SIG-M5 treated with dmso at 0.1 percent for 504 hours (cell line): ENCODE data around the gene COLEC11.
"Not testable (repeated sequence)": the region's sequence is repeated elsewhere in the genome, so short reads cannot be mapped to it uniquely, and the experiment has no call there.

ENCODE experiments used
- DNase-seq: peaks from one replicate; lab custom pipeline; 2025; ENCODE audit not compliant: unreplicated experiment; lab: John Stamatoyannopoulos, UW

Gene COLEC11

DNA sequence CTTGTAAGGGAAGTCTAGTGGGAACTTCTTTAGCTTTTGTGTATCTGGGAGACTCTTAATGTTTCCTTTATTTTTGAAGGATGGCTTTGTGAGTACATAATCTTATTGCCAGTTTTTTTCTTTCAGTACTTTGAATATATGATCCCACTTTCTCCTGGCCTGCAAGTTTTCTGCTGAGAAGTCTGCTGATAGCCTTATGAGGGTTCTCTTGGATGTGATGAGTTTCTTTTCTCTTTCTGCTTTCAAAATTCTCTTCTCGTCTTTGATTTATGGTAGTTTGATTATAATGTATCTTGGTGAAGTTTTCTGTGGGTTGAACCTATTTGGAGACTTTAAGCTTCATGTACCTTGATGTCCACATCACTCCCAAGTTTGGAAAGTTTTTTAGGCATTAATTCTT lies 28.1 kb downstream of the COLEC11 start:
- DNase-seq: no peak

DNA sequence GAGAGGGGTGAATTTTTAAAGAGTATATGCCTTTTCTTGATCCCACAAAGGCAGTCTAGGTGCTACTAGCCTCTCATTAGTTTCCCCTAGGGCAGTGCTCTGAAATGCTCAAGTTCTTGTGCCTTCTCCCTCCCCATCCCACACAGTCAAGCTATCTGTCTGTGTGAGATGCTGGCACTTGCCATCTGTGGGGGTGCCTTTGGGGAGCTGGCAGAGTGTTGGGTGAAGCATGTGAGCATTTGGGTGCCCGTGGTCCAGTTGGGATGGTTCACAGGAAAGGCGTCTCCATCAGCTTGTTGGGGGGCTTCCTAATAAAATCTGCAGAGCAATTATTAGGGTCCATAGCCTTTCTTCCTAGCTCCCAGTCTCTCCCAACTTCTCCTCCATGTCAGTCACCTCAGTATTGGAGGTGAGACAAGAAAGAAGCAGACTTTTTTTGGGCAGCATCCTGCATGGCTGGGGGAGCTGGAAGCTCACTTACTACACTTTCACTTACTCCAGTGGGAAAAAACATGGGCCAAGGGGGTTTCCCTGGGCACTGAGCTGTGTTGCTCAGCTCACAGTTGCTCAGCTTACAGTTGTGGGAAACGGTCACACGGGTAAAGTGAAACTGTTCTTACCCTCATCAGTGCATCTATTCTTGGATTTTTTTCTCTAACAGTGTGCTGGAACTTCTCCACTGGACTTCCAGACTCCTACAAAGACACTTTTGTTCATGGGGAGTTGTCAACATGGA lies 29.3 kb downstream of the COLEC11 start:
- no peak for DNase-seq

DNA sequence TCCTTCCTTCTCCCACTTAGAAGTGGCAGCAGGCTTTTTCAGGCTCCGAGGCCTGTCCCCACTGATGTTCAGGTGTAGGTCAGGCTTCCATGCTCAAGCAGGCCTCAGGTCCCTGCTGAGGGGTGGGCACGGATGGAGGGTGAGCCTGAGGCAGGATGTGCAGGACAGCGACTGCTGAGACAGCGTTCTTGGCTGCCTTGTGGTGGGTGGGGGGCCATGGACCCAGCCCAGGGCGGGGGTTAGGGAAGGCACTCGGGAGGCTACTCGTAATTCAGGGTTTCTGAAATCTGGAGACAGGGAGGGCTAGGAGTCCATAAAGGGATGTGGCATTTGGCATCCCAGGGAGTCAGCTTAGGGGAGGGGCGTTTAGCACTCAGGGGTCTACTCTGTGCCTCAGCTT lies 30.3 kb downstream of the COLEC11 start:
- DNase-seq: no peak

DNA sequence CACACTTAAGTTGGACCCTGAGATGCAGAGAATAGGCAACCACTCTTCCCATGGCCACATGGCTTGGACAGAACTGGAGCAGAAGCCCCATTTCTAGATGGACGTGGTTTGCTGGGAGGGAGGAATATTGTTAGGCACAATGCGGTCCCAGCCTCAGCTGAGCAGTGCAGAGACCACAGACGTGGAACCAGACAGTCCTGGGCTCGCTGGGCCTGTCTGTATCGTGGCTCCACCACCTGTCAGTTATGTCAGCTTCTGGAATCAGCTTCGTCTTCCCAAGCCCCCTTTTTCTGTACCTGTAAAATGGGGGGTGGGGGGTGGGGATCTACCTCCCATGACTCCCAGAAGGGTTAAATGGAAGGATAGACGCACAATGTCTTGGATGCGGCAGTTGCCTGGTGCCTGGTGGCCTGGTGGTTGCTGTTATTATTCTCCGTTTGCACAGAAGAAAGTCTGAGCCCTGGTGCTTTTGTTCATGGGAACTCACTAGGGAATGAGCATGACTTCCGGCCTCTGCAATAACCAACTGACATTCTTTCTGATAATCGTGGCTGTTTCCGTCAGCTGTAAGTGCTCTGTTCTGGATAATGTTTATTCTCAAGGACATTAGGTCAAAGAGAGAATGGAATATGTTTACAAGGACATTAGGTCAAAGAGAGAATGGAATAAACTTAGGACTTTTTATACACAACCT lies 31.4 kb downstream of the COLEC11 start:
- DNase-seq: no peak

DNA sequence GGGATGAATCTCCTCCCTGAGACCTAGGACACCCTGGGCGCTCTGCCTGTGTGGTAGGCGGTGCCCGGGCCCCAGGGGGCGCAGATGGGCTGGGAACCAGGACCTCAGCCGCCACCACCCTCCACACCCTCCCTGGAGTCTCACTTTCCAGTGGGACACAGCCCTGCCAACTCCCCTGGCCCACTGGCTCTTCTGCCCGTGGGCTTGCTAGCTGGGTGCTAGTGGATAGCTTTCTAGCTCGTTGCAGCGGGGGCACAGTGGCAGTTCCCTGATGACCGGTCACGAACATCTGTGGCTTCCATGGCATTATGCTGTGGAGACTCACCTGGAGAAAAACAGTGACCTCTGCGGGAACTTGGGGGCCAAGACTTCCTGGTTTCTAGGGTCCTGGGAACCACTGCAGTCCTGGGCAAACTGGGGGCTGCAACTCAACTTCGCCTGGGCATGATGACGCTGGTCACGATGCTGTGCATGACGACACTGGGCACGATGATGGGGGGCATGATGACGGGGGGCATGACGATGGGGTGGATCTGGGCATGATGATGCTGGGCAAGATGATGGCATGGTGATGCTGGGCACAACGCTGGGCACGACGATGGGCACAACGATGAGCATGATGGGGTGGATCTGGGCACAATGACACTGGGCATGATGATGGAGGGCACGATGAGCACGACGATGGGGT lies 32.0 kb downstream of the COLEC11 start:
- no peak for DNase-seq

DNA sequence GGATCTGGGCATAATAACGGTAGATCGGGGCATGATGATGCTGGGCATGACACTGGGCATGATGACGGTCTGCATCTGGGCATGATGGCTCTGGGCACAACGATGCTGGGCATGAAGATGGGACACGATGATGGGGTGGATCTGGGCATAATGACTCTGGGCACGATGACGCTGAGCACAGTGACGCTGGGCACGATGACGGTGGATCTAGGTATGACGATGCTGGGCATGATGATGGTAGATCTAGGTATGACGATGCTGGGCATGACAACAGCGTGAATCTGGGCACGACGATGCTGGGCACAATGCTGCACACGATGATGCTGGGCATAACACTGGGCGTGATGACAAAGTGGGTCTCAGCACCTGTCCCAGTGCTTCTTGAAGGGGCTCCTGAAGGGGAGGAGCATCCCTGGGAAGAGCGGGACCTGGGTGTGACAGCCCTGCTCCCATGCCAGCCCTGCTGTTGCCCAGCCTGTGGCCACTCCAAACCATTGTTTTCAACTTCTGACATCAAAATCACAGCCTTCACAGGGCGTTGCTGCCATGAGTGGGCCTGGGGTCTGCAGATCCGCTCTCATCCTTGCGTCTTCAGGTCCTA lies 32.7 kb downstream of the COLEC11 start:
- no peak for DNase-seq

DNA sequence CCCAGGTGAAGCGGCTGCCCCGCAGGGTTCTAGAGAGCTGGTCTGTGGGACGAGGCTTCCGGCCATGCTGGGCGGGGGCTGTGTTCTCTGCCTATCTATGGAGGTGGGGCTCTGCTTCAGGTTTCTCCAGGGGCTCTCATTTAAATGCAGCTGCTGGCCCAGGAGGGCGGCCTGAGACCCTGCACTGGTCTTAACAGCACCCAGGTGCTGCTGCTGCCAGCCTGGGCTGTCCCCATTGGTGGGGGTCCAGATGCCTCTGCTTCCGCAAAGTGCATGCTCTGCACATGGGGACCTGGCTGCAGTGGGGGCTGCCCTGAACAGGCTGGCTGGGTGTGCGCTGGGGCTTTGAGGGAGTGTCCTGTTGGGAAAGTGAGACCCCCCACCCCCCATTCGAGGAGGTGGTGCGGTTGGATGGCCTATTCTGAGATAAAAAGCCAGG lies 33.3 kb downstream of the COLEC11 start:
- no peak for DNase-seq

DNA sequence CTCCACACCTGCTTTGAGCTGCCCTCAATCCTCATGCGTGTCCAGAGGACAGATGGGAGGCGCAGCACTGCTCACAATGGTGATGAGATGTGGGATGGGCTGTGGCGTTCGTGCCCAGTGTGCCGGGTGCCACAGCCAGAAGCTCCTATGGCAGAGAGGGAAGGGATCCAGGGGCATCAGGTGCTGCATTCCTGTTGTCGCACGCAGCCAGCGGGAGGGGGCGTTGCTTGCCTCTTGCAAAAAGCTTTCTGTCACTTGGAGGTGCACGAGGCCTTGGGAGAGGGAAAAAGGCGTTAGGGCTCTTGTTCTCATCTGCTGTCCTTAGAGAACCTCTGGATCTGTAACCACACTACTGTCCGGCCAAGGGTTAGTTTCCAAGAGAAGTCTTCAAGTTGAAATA lies 33.9 kb downstream of the COLEC11 start:
- DNase-seq: no peak

DNA sequence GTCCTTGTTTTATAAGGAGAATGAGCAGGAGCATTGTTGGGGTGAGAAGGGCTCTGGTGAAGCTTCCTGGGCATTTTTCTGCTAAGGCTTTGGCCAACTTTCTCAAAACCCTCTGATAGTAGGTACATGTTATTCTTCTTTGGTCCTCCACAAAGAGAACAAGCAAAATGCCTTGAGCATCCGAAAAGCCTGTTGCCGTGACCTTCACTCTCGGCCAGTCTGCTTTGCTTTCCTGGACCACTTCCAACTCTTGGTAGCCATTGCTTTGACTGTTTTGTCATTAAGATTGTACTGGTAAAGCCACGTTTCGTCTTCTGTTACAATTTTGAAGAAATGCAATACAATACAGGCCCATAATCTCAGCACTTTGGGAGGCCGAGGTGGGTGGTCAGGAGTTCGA lies 35.7 kb downstream of the COLEC11 start:
- DNase-seq: no peak

DNA sequence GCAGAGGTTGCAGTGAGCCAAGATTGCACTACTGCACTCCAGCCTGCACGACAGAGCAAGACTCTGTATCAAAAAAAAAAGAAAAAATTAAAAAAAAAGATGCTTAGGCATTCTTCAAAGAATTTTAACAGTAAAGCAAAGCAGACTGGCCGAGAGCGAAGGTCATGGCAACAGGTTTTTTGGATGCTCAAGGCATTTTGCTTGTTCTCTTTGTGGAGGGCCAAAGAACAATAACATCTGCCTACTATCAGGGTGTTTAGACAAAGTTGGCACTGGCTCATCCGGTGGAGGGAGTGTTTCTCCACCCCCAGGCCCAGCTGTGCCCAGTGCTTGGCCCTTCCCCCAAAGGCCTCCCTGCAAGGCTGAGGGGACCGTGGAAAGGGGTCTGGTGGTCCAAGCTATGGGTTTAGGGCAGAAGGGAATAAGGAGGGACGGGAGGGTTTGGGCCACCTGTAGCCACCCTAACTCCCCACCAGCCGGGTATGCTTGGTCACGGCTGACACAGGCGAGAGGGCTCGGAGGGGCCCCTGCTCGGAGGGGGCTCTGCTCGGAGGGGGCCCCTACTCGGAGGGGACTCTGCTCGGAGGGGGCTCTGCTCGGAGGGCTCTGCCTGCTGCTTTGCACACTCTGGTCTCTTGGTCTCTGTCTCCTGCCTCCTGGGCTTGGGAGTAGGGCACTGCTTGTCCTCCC lies 36.4 kb downstream of the COLEC11 start:
- DNase-seq: no peak

DNA sequence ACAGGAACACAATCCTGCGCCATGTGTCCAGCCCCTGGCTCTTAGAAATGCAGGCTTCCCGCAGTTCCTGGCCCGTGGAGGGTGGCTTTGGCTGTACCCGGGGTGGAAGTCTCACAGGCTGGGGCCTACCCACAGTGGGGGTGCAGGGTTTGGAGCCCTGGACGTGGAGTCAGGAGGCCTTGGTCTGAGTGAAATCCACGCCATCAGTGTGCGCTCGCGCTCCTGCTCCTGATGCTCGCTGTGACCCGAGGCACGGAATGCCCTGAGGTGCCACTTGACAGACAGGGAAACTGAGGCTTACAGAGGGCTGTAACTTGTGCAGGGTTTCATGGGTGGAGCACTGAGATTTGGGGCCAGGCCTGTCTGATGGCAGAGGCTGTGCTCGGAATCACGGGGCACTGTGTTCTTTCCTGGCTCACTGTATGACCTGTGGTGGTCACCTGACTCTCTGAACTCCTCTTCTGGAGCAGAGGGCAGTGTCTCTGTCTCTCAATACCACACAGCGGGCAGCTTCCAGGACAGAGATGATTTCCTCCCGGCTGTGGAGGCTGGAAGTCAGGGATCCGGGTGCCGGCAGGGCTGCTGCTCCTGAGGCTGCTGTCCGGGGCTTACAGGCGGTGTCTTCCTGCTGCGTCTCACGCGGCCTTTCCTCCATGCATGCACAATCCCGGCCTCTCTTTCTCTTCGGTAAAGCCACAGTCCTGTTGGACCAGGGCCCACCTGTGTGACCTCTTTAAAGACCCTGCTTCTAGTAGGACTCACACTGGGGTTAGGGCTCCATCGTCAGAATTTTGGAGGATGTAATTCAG lies 37.1 kb downstream of the COLEC11 start:
- no peak for DNase-seq

DNA sequence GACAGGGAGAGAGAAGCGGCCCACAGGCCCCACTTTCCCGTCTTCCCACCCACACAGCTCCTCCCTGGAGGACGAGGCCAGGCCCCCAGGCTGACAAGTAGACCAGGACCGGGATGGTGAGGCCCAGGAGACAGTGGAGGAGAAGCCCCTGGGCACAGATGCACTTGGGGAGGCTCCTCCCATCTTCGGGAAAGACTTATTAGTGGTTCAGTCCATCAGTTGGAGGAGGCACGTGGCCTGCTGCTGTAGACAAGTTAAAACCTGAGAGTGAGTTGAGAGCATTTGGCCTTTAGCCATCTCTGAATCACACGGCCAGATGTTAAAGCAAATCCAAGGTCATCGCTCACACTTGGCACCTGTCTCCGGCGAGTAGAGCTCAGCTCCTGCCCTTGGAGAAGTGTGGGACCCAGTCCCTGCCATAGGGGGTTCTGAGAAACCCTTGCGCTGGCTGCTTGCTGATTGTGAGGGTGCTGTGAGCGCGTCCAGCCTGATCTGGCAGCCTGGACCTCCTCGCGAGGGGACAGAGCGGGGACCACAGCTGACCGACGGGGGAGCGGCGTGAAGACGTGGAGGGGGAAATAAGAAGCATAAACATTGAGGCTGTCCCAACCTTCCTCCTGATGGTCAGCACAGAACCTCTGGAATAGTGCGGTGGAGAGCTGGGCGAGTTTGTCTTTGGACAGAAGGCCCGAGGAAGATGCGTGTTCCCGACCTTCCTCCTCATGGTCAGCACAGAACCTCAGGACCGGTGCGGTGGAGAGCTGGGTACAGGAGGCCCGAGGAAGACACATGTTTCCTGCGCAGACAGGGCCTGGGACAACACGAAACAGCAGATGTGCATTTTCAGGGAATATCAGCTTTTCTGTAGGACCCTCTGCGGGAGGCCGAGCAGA lies 38.4 kb downstream of the COLEC11 start:
- DNase-seq: no peak

DNA sequence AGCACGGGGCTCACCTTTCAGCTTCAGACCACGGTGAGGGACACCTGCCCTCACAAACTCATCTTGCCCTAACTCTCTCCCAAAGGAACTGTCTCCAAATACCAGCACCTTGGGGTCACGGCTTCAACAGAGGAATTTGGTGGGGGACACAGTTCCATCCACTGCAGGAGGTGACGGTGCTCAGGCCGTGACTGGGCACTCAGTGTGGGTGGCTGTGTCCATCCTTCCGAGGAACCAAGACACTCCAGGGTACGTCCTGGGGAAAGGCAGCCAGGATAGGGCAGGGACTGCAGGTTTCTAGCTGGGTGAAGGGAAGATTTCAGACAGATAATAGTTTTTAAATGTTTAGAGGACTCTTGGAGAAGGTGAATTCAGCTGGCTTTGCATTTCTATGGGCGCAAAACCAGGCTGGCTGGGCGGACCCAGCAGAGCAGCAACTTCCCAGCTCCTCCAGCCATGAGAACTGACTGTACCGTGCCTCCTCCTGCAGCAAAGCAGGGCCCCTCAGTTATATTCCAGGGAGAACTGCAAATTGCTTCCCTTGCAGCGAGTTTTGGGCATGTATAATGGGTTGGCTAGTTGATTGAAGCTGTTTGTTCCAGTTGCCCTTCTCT lies 39.2 kb downstream of the COLEC11 start:
- no peak for DNase-seq

DNA sequence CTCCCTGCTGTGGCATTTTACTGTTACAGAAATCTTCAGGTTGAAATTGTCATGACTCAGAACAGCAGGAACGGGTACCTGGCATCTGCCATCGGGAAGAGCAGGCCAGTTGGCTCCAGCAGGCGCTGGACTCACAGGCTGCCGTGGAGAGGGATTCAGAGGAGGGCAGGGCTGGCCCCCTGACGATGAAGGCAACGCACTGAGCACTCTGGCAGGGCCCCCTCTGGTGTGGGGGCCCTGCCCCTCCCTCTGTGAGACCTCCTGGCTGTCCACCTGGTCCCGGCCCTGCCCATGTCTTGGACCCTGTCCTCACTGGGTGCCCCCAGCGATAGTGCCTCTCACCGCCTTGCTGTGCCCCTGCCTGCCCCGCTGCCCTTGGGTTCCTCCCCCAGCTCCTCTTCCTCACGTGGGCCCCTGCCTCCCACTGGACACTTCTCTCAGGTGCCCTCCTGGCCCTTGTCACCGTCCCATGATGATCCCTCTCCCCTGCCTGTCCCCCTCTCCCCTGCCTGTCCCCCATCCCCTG lies 39.7 kb downstream of the COLEC11 start:
- no peak for DNase-seq

DNA sequence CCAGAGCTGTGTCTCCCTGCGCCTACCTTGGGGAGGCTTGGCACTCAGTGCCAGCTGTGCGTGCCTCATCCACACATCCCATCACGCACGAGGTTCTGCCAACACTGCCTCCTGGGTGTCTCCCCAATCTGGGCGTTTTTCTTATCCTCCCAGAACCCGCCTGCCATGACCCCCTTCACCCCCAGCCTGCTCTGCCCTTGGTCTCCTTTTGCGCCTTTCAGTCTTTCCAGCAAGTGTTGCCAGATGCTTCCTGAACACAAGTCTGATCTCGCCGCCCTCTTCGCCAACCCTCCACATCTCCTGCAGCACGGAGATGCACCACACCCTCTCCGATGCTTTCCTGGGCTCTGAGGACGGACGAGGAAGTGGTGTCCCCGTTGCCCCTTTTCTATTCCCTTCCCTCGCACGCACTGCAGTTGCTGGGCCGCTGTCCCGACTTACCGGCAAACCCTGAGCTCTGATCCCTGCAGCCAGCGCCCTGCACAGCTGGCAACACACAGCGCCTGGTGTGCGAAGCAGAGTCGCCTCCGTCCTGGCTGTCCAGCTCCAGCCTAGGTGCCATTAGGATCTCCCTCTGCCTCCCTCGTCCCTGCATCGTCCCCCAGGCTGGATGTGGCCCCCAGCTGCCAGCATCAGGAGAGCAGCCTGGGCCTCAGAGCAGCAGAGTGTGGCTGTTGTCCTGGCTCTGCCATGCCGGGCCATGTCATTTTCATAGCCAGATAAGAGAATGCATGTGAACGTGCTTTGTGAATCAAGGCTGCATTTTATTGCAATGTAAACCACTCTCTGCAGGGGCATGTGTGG lies 40.5 kb downstream of the COLEC11 start:
- no peak for DNase-seq

DNA sequence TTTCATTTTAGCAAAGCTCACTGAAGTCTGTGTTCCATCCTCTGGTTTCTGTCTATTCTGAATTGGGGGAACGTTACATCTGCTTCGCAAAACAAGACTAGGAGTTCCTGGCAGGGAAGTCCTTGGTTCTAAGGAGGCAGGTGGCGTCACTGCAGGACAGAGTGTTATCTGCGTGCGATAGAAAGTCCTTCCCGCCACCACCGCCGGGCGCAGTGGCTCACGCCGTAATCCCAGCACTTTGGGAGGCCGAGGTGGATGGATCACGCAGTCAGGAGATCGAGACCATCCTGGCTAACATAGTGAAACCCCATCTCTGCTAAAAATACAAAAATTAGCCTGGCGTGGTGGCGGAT lies 41.0 kb downstream of the COLEC11 start:
- not testable (repeated sequence) for DNase-seq

DNA sequence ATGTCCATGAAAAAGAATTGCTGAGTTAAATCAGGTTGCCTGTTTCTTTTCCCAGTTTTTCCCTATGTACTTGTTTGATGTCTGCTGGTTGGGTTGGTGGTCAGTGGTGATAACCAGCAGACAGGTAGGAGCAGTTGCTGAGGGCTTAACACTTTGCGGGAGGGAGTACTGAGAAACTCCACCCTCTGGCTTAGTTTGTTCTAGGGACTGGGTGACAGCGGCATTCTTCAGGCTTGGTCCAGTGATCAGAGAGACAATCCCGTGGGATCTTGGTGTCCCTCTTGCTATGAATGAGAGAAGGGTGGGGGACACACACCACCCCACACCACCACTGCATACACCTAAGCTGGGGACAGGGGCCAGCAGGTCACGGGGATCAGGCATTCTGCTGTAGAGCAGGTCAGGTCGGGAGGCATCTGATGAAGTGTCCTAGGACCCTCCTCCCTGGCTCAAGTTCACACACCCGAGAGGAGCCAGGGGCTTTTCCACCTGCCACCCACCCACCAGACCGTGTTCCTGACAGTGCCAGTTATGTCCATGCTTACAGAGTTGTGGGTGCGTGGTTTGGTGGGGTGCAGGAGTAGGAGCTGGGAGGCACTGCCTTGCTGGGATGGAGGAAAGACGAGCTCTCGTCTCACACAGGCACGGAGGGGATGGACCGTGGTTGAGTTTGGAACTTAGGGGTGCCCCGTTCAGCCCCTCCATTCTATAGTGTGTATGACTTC lies 41.8 kb downstream of the COLEC11 start:
- no peak for DNase-seq
